Adrenal gland (tissue), 5 donors: ENCODE data around the gene CCS.

Experiments used
- CTCF ChIP-seq, 6 experiments: fragments of 450-650 bp in 4 of 6; fragments of 200-600 bp in 2 of 6; sonication (generic) in 1 of 6; IDR thresholded peaks; 1 replicate in 5 of 6; 2 replicates in 1 of 6; pipeline versions ENCODE4 v1.5.1 to v1.8.0; 2016 to 2021; ENCODE audit warnings: antibody characterized with exemption in 6 of 6, mild to moderate bottlenecking in 2 of 6, moderate library complexity in 1 of 6
- POLR2A ChIP-seq, 2 donors: fragments of 450-650 bp; IDR thresholded peaks; one replicate each; pipeline ENCODE4 v1.6.1; 2017; ENCODE audit warnings: antibody characterized with exemption in 2 of 2, mild to moderate bottlenecking in 2 of 2, moderate library complexity in 1 of 2
- donor health status: DM: no; HTN: no; CAD: no.

GRCh38 chr11:66570079-66570849 lies 22.7 kb upstream of the CCS start:
- TF ChIP-seq CTCF (IDR thresholded peaks at IDR 0.05) (no peak), POLR2A (IDR thresholded peaks at IDR 0.05) (no peak)
